Activated T-helper 1 cell treated with anti-CD3 and anti-CD28 coated beads, Interleukin-12 subunit alpha, Interleukin-12 subunit beta, Interleukin-2, Interleukin-4 antibody, amounts not matched to agents 30 ng/mL and 10 ng/mL and 1 ng/mL, durations not matched to agents 14 hours and 24 hours and 36 hours (primary cell): ENCODE data around the gene FGF11. TPM values are rescaled to one million over a fixed set of nuclear protein-coding genes. Genes with fewer than 3 reads are reported as not detected.

Experiments used
- DNase-seq: peaks from one replicate; pipeline ENCODE4 v3.0.0; 2021; ENCODE audit warnings: low spot score
- H3K27ac Mint-ChIP-seq: one replicate; pipeline ENCODE4 v1.8.0; 2021; ENCODE audit warnings: mild to moderate bottlenecking, mixed read lengths
- H3K27me3 Mint-ChIP-seq: one replicate; pipeline ENCODE4 v1.8.0; 2022; ENCODE audit warnings: mild to moderate bottlenecking, moderate library complexity, mixed read lengths; ENCODE audit not compliant: insufficient read depth
- H3K36me3 Mint-ChIP-seq: one replicate; pipeline ENCODE4 v1.8.0; 2021; ENCODE audit warnings: low read depth, mixed read lengths
- H3K4me1 Mint-ChIP-seq: one replicate; pipeline ENCODE4 v1.8.0; 2021; ENCODE audit warnings: low read depth, mixed read lengths
- H3K4me3 Mint-ChIP-seq: one replicate; pipeline ENCODE4 v1.8.0; 2021; ENCODE audit warnings: mild to moderate bottlenecking, moderate library complexity, mixed read lengths
- H3K9me3 Mint-ChIP-seq: one replicate; pipeline ENCODE4 v1.8.0; 2021; ENCODE audit warnings: mixed read lengths
- intact Hi-C: fragments of 100-400 bp; cut with micrococcal nuclease; formaldehyde crosslinking; loops from one replicate; pipeline ENCODE4 v1.15.1; 2024
- total RNA-seq: library from RNA; stranded (reverse); gene quantifications from 2 replicates; pipeline ENCODE4 v1.2.3, GENCODE V29; 2022

FGF11 gene
- total RNA-seq, 1 donor from 2014 or later, result 6.4 TPM

GRCh38 chr17:7483255-7484066 is 44.1 kb downstream of the FGF11 start:
- Mint-ChIP-seq H3K27ac (peak overlapping the region; percentile 98), H3K9me3 (no peaks in the 10 kb centered on the region), H3K4me3 (peak overlapping the region; percentile 96), H3K27me3 (no peaks in the 10 kb centered on the region), H3K36me3 (peaks cover 22% of the 10 kb centered on the region), H3K4me1 (peaks cover 51% of the 10 kb centered on the region)
- peak; percentile 89 for DNase-seq
- intact Hi-C loops, result loop anchor here (1.0 to 5.0 kb wide), 15 partner anchors 28 to 359 kb away; partner anchors contain the start of genes EIF5A, ELP5, KCTD11 and MPDU1

GRCh38 chr17:7484067-7484918 is 45.0 kb downstream of the FGF11 start, which contains the start of gene POLR2A:
POLR2A (plus strand) TSS chr17:7484366.
- peak within 1 kb of the TSS; percentile 98 for H3K27ac Mint-ChIP-seq
- H3K36me3 Mint-ChIP-seq, result peaks cover 30% of the 10 kb centered on the region
- peak; percentile 96 for DNase-seq
- no peaks in the 10 kb centered on the region for H3K9me3 Mint-ChIP-seq
- peak within 1 kb of the TSS; percentile 96 for H3K4me3 Mint-ChIP-seq
- H3K4me1 Mint-ChIP-seq, result peaks cover 56% of the 10 kb centered on the region
- intact Hi-C loops, result loop anchor here (1.0 to 5.0 kb wide), 15 partner anchors 29 to 359 kb away; partner anchors contain the start of genes EIF5A, ELP5, KCTD11 and MPDU1
- H3K27me3 Mint-ChIP-seq, result no peaks in the 10 kb centered on the region

GRCh38 chr17:7484919-7485377 is 45.6 kb downstream of the FGF11 start:
- peak overlapping the region; percentile 96 for H3K4me3 Mint-ChIP-seq
- peaks cover 31% of the 10 kb centered on the region for H3K36me3 Mint-ChIP-seq
- intact Hi-C loops, result loop anchor here (1.0 to 5.0 kb wide), 15 partner anchors 30 to 358 kb away; partner anchors contain the start of genes EIF5A, ELP5, KCTD11 and MPDU1
- no peaks in the 10 kb centered on the region for H3K9me3 Mint-ChIP-seq
- H3K4me1 Mint-ChIP-seq, result peaks cover 59% of the 10 kb centered on the region
- no peaks in the 10 kb centered on the region for H3K27me3 Mint-ChIP-seq
- DNase-seq, result no peak
- peak overlapping the region; percentile 98 for H3K27ac Mint-ChIP-seq

- Mint-ChIP-seq H3K27me3 (no peaks in the 10 kb centered on the region), H3K9me3 (no peaks in the 10 kb centered on the region), H3K4me3 (peak overlapping the region; percentile 83), H3K36me3 (peaks cover 34% of the 10 kb centered on the region), H3K27ac (peak overlapping the region; percentile 70), H3K4me1 (peaks cover 64% of the 10 kb centered on the region)
- no peak for DNase-seq
- intact Hi-C loops, result no loop called here
Observed at GRCh38 chr17:7486181-7486580, 46.9 kb downstream of the FGF11 start.

- Mint-ChIP-seq H3K9me3 (no peaks in the 10 kb centered on the region), H3K27me3 (no peaks in the 10 kb centered on the region), H3K4me3 (no peak overlapping the region), H3K4me1 (peaks cover 68% of the 10 kb centered on the region), H3K27ac (no peak overlapping the region), H3K36me3 (peaks cover 53% of the 10 kb centered on the region)
- intact Hi-C loops, result no loop called here
- no peak for DNase-seq
Observed at GRCh38 chr17:7490144-7490543, 50.8 kb downstream of the FGF11 start.

- no peak overlapping the region for H3K4me3 Mint-ChIP-seq
- peaks cover 58% of the 10 kb centered on the region for H3K4me1 Mint-ChIP-seq
- peaks cover 51% of the 10 kb centered on the region for H3K36me3 Mint-ChIP-seq
- no peaks in the 10 kb centered on the region for H3K27me3 Mint-ChIP-seq
- intact Hi-C loops, result no loop called here
- DNase-seq, result no peak
- H3K27ac Mint-ChIP-seq, result peak overlapping the region; percentile 7
- no peaks in the 10 kb centered on the region for H3K9me3 Mint-ChIP-seq
Observed at GRCh38 chr17:7491583-7491982, 52.3 kb downstream of the FGF11 start.

GRCh38 chr17:7493941-7494340 is 54.6 kb downstream of the FGF11 start:
- Mint-ChIP-seq H3K4me1 (peaks cover 41% of the 10 kb centered on the region), H3K9me3 (no peaks in the 10 kb centered on the region), H3K27me3 (no peaks in the 10 kb centered on the region), H3K36me3 (peaks cover 55% of the 10 kb centered on the region), H3K27ac (no peak overlapping the region), H3K4me3 (no peak overlapping the region)
- no peak for DNase-seq
- intact Hi-C loops, result no loop called here

Other genes starting within 250 kb of the FGF11 start
- gene DLG4, start 219.7 kb upstream of the FGF11 start, total RNA-seq, result 15.3 and 15.5 TPM in 2 replicates
- gene ACADVL, start 219.6 kb upstream of the FGF11 start, total RNA-seq, result 287 and 294 TPM in 2 replicates
- gene DVL2, start 205.0 kb upstream of the FGF11 start, total RNA-seq, result 70.0 and 73.5 TPM in 2 replicates
- gene PHF23, start 200.1 kb upstream of the FGF11 start, total RNA-seq, result 52.5 and 55.4 TPM in 2 replicates
- gene GABARAP, start 197.1 kb upstream of the FGF11 start, total RNA-seq, result 146 and 148 TPM in 2 replicates
- 191 and 193 TPM in 2 replicates for gene CTDNEP1, start 187.8 kb upstream of the FGF11 start, total RNA-seq
- 73.6 and 75.5 TPM in 2 replicates for gene ELP5, start 187.3 kb upstream of the FGF11 start, total RNA-seq
- gene CLDN7, start 177.0 kb upstream of the FGF11 start, total RNA-seq, result 0.15 and 0.60 TPM in 2 replicates
- gene SLC2A4, start 157.8 kb upstream of the FGF11 start, total RNA-seq, result 0.17 and 0.31 TPM in 2 replicates
- 0.36 TPM in 1 of 2 replicates, not detected in the other for gene YBX2, start 144.9 kb upstream of the FGF11 start, total RNA-seq
- gene EIF5A, start 131.9 kb upstream of the FGF11 start, total RNA-seq, result 1,241 and 1,262 TPM in 2 replicates
- 52.3 and 59.0 TPM in 2 replicates for gene GPS2, start 124.2 kb upstream of the FGF11 start, total RNA-seq
- gene NEURL4, start 110.2 kb upstream of the FGF11 start, total RNA-seq, result 57.1 and 60.9 TPM in 2 replicates
- 260 and 266 TPM in 2 replicates for gene ACAP1, start 103.0 kb upstream of the FGF11 start, total RNA-seq
- 5.3 TPM in 2 replicates for gene KCTD11, start 87.3 kb upstream of the FGF11 start, total RNA-seq
- gene TMEM95, start 84.4 kb upstream of the FGF11 start, total RNA-seq, result 0.17 TPM in 1 of 2 replicates, not detected in the other
- 3.8 and 4.9 TPM in 2 replicates for gene TNK1, start 58.4 kb upstream of the FGF11 start, total RNA-seq
- gene PLSCR3, start 45.0 kb upstream of the FGF11 start, total RNA-seq, result 77.1 and 78.2 TPM in 2 replicates
- gene TMEM256, start 35.4 kb upstream of the FGF11 start, total RNA-seq, result 53.5 and 54.7 TPM in 2 replicates
- gene NLGN2, start 31.7 kb upstream of the FGF11 start, total RNA-seq, result 2.3 and 2.7 TPM in 2 replicates
- not detected in 2 replicates for gene SPEM1, start 19.2 kb upstream of the FGF11 start, total RNA-seq
- not detected in 2 replicates for gene SPEM2, start 13.9 kb upstream of the FGF11 start, total RNA-seq
- gene SPEM3, start 10.7 kb upstream of the FGF11 start, total RNA-seq, result not detected in 2 replicates
- gene TMEM102, start 4.1 kb upstream of the FGF11 start, total RNA-seq, result 12.3 and 14.0 TPM in 2 replicates
- gene CHRNB1, start 5.5 kb downstream of the FGF11 start, total RNA-seq, result 6.6 and 7.0 TPM in 2 replicates
- gene ZBTB4, start 40.1 kb downstream of the FGF11 start, total RNA-seq, result 15.1 and 16.0 TPM in 2 replicates
- not detected in 2 replicates for gene SLC35G6, start 41.9 kb downstream of the FGF11 start, total RNA-seq
- gene POLR2A, start 44.9 kb downstream of the FGF11 start, total RNA-seq, result 221 and 223 TPM in 2 replicates
- gene TNFSF12, start 109.5 kb downstream of the FGF11 start, total RNA-seq, result 18.6 and 26.5 TPM in 2 replicates
- 2.2 and 3.3 TPM in 2 replicates for gene TNFSF13, start 119.2 kb downstream of the FGF11 start, total RNA-seq
- gene SENP3, start 122.4 kb downstream of the FGF11 start, total RNA-seq, result 102 and 104 TPM in 2 replicates
- 2.4 and 3.3 TPM in 2 replicates for gene CD68, start 140.1 kb downstream of the FGF11 start, total RNA-seq
- 108 and 111 TPM in 2 replicates for gene MPDU1, start 144.3 kb downstream of the FGF11 start, total RNA-seq
- gene SOX15, start 150.6 kb downstream of the FGF11 start, total RNA-seq, result 0.20 and 0.78 TPM in 2 replicates
- 59.5 and 63.6 TPM in 2 replicates for gene FXR2, start 175.4 kb downstream of the FGF11 start, total RNA-seq
- gene SAT2, start 188.3 kb downstream of the FGF11 start, total RNA-seq, result 23.8 and 24.0 TPM in 2 replicates
- 0.20 TPM in 1 of 2 replicates, not detected in the other for gene SHBG, start 190.6 kb downstream of the FGF11 start, total RNA-seq
- 0.54 TPM in 2 replicates for gene ATP1B2, start 211.4 kb downstream of the FGF11 start, total RNA-seq
- gene TP53, start 248.0 kb downstream of the FGF11 start, total RNA-seq, result 172 and 179 TPM in 2 replicates
- 31.5 TPM in 2 replicates for gene WRAP53, start 249.0 kb downstream of the FGF11 start, total RNA-seq